Activated B cell treated with CpG ODN at 0.5 μM for 24 hours (primary cell): ENCODE data around the gene DLG2. TPM values are rescaled to one million over a fixed set of nuclear protein-coding genes. Genes with fewer than 3 reads are reported as not detected.

Experiments
- ATAC-seq: fragments of 200-7000 bp; cut with Tn5 transposase; one replicate; pipeline ENCODE4 v1.10.0; 2021; ENCODE audit warnings: low read depth, mild to moderate bottlenecking, moderate library complexity
- CTCF ChIA-PET: fragments of 350-600 bp; sonication (Branson Sonifier 250); formaldehyde crosslinking; loops from one replicate; lab custom pipeline; 2021; ENCODE audit warnings: antibody characterized with exemption; lab: Charles Lee
- POLR2A ChIA-PET: fragments of 350-600 bp; sonication (Branson Sonifier 250); formaldehyde crosslinking; loops from one replicate; lab custom pipeline; 2021; ENCODE audit warnings: antibody characterized with exemption; lab: Charles Lee
- DNase-seq: peaks from one replicate; pipeline ENCODE4 v3.0.0; 2022
- H3K27ac Mint-ChIP-seq: one replicate; pipeline ENCODE4 v1.8.0; 2020; ENCODE audit warnings: mixed read lengths
- H3K27me3 Mint-ChIP-seq: one replicate; pipeline ENCODE4 v1.8.0; 2021; ENCODE audit warnings: mixed read lengths
- H3K36me3 Mint-ChIP-seq: one replicate; pipeline ENCODE4 v1.8.0; 2021; ENCODE audit warnings: low read depth, mixed read lengths
- H3K4me1 Mint-ChIP-seq: one replicate; pipeline ENCODE4 v1.8.0; 2021; ENCODE audit warnings: mixed read lengths
- H3K4me3 Mint-ChIP-seq: one replicate; pipeline ENCODE4 v1.8.0; 2020; ENCODE audit warnings: mild to moderate bottlenecking, mixed read lengths
- H3K9me3 Mint-ChIP-seq: one replicate; pipeline ENCODE4 v1.8.0; 2020; ENCODE audit warnings: mixed read lengths
- CTCF ChIP-seq: fragments of 200-600 bp; IDR thresholded peaks from one replicate; pipeline ENCODE4 v1.8.0; 2022; ENCODE audit warnings: antibody characterized with exemption, mild to moderate bottlenecking
- intact Hi-C: fragments of 100-400 bp; cut with micrococcal nuclease; formaldehyde crosslinking; loops from one replicate; pipeline ENCODE4 v1.15.1; 2024
- total RNA-seq: library from RNA; stranded (reverse); gene quantifications from 2 replicates; pipeline ENCODE4 v1.2.3, GENCODE V29; 2022

DLG2 gene
- total RNA-seq, 1 donor from 2014 or later: 2.7 TPM

- intact Hi-C loops: no loop called here
- Mint-ChIP-seq H3K27ac (no peak overlapping the region), H3K4me3 (no peak overlapping the region), H3K36me3 (no peaks in the 10 kb centered on the region), H3K27me3 (peaks cover 6% of the 10 kb centered on the region), H3K9me3 (no peaks in the 10 kb centered on the region), H3K4me1 (peaks cover 22% of the 10 kb centered on the region)
- no peak for DNase-seq
- no peak for ATAC-seq
- TF ChIP-seq CTCF: no peak
- CTCF ChIA-PET: interaction anchor here (0.5 kb wide), 1 partner anchor 861 kb away, joined by 3 read pairs; no protein-coding TSS in a partner anchor
- POLR2A ChIA-PET: no interaction called here
Observed at GRCh38 chr11:83728281-83728680, 1898.9 kb downstream of the DLG2 start.

- Mint-ChIP-seq H3K4me3 (no peak overlapping the region), H3K4me1 (peaks cover 22% of the 10 kb centered on the region), H3K9me3 (no peaks in the 10 kb centered on the region), H3K27me3 (peaks cover 6% of the 10 kb centered on the region), H3K36me3 (no peaks in the 10 kb centered on the region), H3K27ac (no peak overlapping the region)
- TF ChIP-seq CTCF: no peak
- ChIA-PET POLR2A (no interaction called here), CTCF (no interaction called here)
- intact Hi-C loops: no loop called here
- no peak for ATAC-seq
- DNase-seq: no peak
Observed at GRCh38 chr11:83727251-83727650, 1899.9 kb downstream of the DLG2 start.

GRCh38 chr11:83726316-83726715 lies 1900.8 kb downstream of the DLG2 start:
- Mint-ChIP-seq H3K36me3 (no peaks in the 10 kb centered on the region), H3K27ac (no peak overlapping the region), H3K4me3 (no peak overlapping the region), H3K9me3 (no peaks in the 10 kb centered on the region), H3K4me1 (peaks cover 22% of the 10 kb centered on the region), H3K27me3 (peaks cover 5% of the 10 kb centered on the region)
- ATAC-seq (no peak), DNase-seq (no peak)
- ChIA-PET POLR2A (no interaction called here), CTCF (interaction anchor here (2.0 to 4.1 kb wide), 2 partner anchors 434 to 859 kb away, joined by 5 to 44 read pairs; no protein-coding TSS in a partner anchor)
- no peak for TF ChIP-seq CTCF
- intact Hi-C loops: no loop called here

- no peak for DNase-seq
- H3K9me3 Mint-ChIP-seq: no peaks in the 10 kb centered on the region
- ChIA-PET CTCF (interaction anchor here (0.8 to 4.1 kb wide), 5 partner anchors 91 to 1009 kb away, joined by 3 to 44 read pairs (median 4); no protein-coding TSS in a partner anchor), POLR2A (interaction anchor here (1.2 kb wide), 1 partner anchor 440 kb away, joined by 4 read pairs; the partner anchor contains the start of gene CCDC90B)
- H3K27me3 Mint-ChIP-seq: peaks cover 3% of the 10 kb centered on the region
- no peak for TF ChIP-seq CTCF
- peak; percentile 69 for ATAC-seq
- H3K4me3 Mint-ChIP-seq: peak overlapping the region; percentile 21
- no peak overlapping the region for H3K27ac Mint-ChIP-seq
- intact Hi-C loops: no loop called here
- H3K36me3 Mint-ChIP-seq: no peaks in the 10 kb centered on the region
- peaks cover 22% of the 10 kb centered on the region for H3K4me1 Mint-ChIP-seq
Observed at GRCh38 chr11:83725728-83726127, 1901.4 kb downstream of the DLG2 start.

GRCh38 chr11:83725269-83725560 lies 1901.9 kb downstream of the DLG2 start:
- H3K4me3 Mint-ChIP-seq: peak overlapping the region; percentile 21
- H3K36me3 Mint-ChIP-seq: no peaks in the 10 kb centered on the region
- H3K9me3 Mint-ChIP-seq: no peaks in the 10 kb centered on the region
- ChIA-PET POLR2A (interaction anchor here (1.2 kb wide), 1 partner anchor 439 kb away, joined by 4 read pairs; the partner anchor contains the start of gene CCDC90B), CTCF (interaction anchor here (0.8 to 4.1 kb wide), 5 partner anchors 92 to 1008 kb away, joined by 3 to 44 read pairs (median 4); no protein-coding TSS in a partner anchor)
- ATAC-seq: no peak
- no peak for TF ChIP-seq CTCF
- DNase-seq: no peak
- H3K27me3 Mint-ChIP-seq: peaks cover 3% of the 10 kb centered on the region
- peaks cover 22% of the 10 kb centered on the region for H3K4me1 Mint-ChIP-seq
- intact Hi-C loops: no loop called here
- H3K27ac Mint-ChIP-seq: no peak overlapping the region
